Ishikawa (cell line): ENCODE results near the gene OPCML.

Experiments used
- CREB1 ChIP-seq: IDR thresholded peaks from 2 replicates; pipeline ENCODE4 v1.6.1; 2012; ENCODE audit warnings: low read depth
- EGR1 ChIP-seq: IDR thresholded peaks from 2 replicates; pipeline ENCODE4 v1.6.1; 2012
- TEAD4 ChIP-seq: IDR thresholded peaks from 2 replicates; pipeline ENCODE4 v1.6.1; 2012
- YY1 ChIP-seq: IDR thresholded peaks from 2 replicates; pipeline ENCODE4 v1.6.1; 2012; ENCODE audit warnings: low read depth
- ZBTB7A ChIP-seq: IDR thresholded peaks from 2 replicates; pipeline ENCODE4 v1.6.1; 2012; ENCODE audit warnings: low read depth
- TF ChIP-seq, protein P1 (sequence below): IDR thresholded peaks from 2 replicates; pipeline ENCODE4 v1.6.1; 2012

DNA sequence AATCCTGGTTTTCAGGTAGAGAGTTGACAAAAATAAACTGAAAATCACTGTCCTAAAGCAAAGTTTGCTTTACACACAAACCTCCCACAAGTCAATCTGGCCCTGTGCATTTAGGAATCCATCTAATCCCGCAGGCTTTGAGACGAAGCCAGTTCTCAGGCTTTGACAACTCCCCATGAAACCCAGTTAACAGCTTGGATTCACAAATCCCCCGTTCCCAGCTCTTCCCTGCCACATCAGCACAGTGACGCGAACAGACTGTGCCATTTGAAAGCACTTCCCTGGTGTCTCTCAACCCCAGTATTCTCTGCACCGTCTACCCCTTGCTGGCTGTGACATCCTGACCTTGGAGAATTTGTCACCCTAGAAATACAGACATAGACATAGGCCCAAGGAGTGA lies 117.8 kb downstream of the OPCML start:
- TF ChIP-seq EGR1 (no peak), TEAD4 (no peak), CREB1 (no peak), ZBTB7A (no peak), YY1 (no peak)
- TF ChIP-seq, protein P1, sequence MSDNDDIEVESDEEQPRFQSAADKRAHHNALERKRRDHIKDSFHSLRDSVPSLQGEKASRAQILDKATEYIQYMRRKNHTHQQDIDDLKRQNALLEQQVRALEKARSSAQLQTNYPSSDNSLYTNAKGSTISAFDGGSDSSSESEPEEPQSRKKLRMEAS: no peak
